ENCODE measurements around the gene WDR5B.
"Not testable (repeated sequence)": the region's sequence is repeated elsewhere in the genome, so short reads cannot be mapped to it uniquely, and the experiment has no call there.

The WDR5B gene

DNA sequence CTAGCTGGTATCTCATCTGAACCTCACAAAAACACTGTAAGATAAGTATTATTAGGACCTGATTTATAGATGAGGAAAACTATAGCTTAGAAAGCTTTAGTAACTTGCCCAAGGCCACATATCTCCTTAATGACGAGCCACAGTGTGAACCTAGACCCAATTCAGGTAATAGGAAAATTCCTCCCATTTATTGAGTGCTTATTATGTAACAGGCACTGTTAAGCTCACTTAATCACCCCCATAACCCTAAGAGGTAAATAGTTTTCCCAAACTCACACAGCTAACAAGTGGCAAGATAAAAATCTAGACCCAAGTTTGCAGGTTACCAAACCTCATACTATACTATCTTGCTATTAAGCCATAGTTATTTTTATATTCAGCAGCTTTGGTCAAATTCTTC, 7.9 kb downstream of the WDR5B start:
- no peak for DNase-seq

DNA sequence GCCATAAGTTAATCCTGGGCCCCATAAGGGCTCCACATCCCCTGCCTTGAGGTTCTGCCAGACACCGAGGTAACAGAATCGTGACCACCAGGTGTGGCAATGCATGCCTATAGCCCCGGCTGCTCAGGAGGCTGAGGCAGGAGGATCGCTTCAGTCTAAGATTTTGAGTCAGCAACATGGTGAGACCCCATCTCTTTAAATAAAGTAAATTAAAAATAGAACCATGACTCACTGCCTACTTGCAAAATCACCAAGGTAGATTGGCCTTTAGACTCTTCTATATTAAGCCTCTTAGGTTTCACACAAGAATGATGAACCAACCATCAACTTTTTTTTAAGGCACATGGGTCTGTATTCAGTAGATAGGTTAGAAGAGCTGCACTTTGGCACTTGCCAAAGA, 9.7 kb downstream of the WDR5B start:
- no peak for DNase-seq

DNA sequence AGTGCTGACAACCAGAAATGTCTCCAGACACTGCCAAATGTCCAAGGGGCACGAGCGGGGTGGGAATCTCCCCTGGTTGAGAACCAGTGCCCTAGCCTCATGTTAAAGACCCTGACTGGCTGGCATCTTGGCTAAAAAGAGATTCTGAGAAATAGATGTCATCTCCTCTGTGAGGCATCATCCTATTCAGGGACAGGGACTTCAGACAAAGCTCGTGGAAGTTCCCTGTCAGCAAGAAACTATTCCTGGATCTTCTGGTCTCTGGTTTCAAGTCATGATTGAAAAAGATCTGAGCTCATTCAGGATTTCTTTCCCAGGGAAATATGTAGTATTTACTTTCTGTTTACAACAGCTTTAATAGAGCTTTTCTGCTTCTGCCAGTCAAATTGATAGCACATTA, 10.8 kb downstream of the WDR5B start:
- DNase-seq: no peak

- DNase-seq: no peak
Measured at GRCh38 chr3:122403489-122403888, 12.4 kb downstream of the WDR5B start.

DNA sequence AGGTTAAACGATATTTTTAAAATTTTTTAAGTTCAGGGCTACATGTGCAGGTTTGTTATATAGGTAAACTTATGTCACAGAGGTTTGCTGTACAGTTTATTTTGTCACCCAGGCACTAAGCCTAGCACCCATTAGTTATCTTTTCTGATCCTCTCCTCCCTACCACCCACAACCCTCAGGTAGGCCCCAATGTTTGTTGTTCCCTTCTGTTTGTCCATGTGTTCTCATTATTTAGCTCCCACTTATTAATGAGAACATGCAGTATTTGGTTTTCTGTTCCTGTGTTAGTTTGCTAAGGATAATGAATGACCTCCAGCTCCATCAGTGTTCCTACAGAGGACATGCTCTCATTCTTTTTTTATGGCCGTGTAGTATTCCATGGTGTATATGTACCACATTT, 16.9 kb downstream of the WDR5B start:
- DNase-seq: no peak

DNA sequence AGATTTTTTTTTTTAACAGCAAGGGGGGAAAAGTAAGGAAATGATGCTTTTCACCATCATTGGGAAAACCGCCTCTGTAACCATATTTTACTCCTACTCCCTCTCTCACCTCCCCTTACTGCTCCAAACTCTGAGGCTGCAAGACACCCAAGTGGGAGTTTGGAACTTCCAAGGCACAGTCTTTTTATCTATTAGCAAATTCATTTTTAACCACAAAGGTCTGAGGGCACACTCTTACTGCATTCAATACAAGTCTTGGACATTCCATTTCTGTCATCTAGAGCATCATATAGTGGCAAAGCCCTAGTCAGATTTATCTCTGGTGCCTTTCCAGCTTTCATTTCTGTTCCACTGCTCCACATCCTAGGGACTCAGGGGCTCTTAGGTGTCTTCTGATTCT, 18.7 kb downstream of the WDR5B start:
- DNase-seq: no peak

DNA sequence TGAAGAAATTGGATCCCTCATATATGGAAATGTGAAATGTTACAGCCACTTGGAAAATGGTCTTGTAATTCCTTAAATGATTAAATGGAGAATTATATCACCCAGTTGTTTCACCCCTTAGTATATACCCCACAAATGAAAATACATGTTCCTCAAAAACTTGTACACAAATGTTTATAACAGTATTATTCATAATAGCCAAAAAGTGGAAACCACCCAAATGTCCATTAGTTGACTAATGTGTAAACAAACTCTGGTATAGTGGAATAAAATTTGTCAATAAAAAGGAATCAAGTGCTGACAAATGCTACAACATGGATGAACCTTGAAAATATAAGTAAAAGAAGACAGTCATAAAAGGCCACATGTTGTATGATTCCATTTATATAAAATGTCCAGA, 19.4 kb downstream of the WDR5B start:
- DNase-seq: no peak

- no peak for DNase-seq
Measured at GRCh38 chr3:122395582-122395981, 20.3 kb downstream of the WDR5B start.

GRCh38 chr3:122394173-122394572, 21.7 kb downstream of the WDR5B start:
- no peak for DNase-seq

GRCh38 chr3:122392868-122393844, 22.7 kb downstream of the WDR5B start:
- peak; percentile 8 for DNase-seq

GRCh38 chr3:122391681-122392446, 24.0 kb downstream of the WDR5B start:
- DNase-seq: no peak

- no peak for DNase-seq
Measured at GRCh38 chr3:122390665-122391064, 25.2 kb downstream of the WDR5B start.

DNA sequence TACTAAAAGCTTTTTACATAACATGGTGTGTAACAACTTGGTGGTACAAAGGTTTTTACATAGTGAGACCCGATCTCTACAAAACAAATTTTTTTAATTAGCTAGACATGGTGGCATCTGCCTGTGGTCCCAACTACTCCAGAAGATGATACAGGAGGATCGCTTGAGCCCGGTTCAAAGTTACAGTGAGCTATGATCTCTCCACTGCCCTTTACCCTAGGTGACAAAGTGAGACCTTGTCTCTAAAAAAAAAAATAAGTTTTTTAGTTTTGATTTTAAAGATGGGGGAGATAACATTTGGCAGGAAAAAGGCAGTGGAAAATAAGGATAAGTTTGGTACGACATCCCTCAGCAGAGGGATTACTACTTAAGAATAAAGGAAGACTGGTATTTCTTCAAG, 26.0 kb downstream of the WDR5B start:
- DNase-seq: no peak

GRCh38 chr3:122389197-122389596, 26.7 kb downstream of the WDR5B start:
- no peak for DNase-seq

- no peak for DNase-seq
Measured at GRCh38 chr3:122387709-122388108, 28.2 kb downstream of the WDR5B start.

DNA sequence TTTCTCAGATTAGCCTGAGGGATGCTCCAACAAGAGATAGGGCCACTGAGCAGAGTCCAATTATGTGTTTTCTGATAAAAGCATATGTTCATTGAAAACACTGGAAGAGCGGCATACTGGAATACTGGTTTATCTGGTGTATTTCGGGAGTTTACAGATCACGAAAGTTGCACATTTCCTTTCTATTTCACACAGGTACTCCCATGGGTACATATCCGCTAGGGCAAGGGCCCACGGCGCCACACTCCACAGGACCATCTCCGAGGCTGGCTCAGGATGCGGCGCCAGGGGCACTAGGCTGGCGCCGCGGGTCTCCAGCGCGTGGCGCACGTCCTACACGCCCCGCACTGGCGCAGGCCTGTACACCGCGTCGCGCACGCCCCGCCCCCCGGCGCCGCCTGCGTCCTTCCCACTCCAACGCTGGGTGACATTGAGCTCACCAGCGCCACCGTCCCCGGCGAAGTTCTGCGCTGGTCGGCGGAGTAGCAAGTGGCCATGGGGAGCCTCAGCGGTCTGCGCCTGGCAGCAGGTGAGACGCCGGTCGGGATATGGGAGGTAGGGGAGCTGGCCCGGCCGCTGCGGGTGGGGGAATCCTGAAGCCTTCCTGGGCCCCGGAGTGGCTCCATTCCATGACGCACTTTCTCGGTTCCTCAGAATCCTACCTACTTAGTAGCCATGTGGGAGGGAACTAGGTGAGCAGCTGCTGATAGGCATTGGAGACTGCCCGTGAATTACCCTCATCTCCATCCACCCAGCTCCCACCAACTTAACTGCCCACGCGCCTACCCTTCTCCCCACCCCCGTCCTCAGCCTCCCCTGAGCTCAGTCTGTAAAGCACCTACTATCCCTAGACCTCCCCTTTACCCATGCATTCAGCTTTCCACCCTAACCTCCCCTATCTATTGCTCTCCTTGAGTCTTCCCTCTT, 31.8 kb downstream of the WDR5B start, which contains the start of gene FAM162A:
Gene FAM162A (plus strand): TSS at position 412 of the 927 bp plus-strand sequence. CDS start 84 bp downstream, at position 496.
- peak; percentile 97 for DNase-seq

DNA sequence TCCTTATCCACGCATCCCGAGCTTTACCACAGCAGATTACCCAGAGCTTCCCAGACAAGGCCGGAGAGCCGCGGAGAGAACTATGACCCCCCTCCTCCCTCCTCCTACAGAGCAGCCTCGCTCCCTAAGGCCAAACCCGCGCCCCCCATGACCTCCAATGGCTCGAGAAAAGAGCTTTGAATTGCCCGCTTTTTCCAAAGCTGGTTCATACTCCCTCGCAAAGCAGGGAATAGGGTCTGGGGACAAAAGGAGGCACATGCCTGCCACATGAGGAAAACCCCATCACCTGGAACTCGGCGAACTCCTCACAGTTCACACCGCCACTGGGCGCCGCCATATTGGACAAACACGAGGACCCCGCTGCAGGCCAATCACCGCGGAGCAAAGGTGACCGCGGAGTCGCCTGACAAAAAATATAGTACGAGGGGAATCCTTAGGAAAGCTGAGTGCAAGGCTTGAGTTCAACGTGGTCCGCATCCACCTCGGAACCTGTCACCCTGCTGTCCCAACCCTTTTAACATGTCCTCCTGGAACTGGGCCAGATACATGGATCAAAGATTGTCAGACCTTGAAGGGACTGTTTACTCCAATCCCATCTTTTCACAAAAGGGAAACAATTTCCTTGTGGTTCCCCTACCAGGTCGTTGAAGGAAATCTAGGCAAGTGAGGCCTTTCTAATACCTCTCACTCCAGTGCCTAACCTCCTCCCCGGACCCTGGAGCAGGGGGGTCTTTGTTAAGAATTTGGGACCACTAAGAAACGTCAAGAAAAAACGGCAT, 32.8 kb downstream of the WDR5B start, which contains the start of gene MIX23:
Gene MIX23 (minus strand): TSS at position 344 of the 779 bp plus-strand sequence. CDS start 7 bp downstream, at position 337.
- peak; percentile 95 for DNase-seq

DNA sequence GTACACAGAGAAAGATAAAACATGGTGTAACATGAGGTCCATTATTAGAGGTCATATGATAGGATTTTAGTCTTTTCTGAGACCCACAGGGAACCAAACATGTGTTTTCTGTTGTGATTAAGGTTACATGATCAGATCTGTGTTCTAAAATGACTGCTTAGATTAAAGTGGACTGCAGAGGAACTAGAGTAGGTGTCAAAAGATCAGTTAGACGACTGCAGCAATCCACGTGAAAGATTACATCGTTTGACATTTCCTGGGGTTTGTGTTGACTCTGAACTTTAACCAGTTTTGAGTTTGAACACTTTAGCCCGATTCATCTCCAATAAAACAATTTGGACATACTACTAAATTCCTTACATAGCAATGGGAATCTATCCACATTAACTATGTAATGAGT, 37.9 kb downstream of the WDR5B start:
- DNase-seq: no peak

GRCh38 chr3:122374034-122374433, 41.8 kb downstream of the WDR5B start:
- DNase-seq: no peak

- DNase-seq: no peak
Measured at GRCh38 chr3:122366379-122366749, 49.5 kb downstream of the WDR5B start.

GRCh38 chr3:122365582-122366378, 50.1 kb downstream of the WDR5B start:
- DNase-seq: not testable (repeated sequence)

All from retina (tissue), 1 donor.